AG09309 (cell line): ENCODE data around the gene BORCS5.

Experiments
- DNase-seq: peaks from one replicate; pipeline ENCODE4 v3.0.0-alpha.2; 2010; ENCODE audit warnings: low read depth
- H3K4me3 ChIP-seq: 2 replicates; pipeline ENCODE4 v1.5.1; 2011; ENCODE audit warnings: mild to moderate bottlenecking, low read depth, low read length, moderate library complexity; ENCODE audit not compliant: control insufficient read depth
- CTCF ChIP-seq: IDR thresholded peaks from 2 replicates; pipeline ENCODE4 v1.5.1; 2011; ENCODE audit warnings: mild to moderate bottlenecking, low read depth, low read length, inconsistent platforms; ENCODE audit not compliant: insufficient read depth, control insufficient read depth; ENCODE audit errors: missing control alignments

The BORCS5 gene

DNA sequence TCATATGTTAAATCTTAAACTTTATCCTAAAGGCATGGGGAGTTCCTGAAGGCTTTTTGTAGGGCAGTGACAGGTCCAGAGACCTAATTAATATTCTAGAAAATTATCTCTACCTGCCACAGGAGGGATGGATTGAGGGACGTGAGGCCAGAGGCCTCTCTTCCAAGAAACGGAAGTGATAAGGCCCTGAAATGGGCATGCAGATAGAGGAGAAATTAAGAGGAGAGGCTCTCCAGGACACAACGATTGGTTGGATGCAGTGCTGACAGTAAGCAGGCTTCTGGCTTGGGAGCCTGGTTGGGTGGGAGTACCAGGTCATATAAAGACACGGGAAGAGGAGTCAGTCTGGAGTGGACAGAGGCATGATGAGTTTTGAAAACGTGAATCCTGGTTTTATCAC is 3.1 kb upstream of the BORCS5 start:
- no peak for TF ChIP-seq CTCF
- DNase-seq = no peak
- H3K4me3 ChIP-seq = no peak overlapping the region

DNA sequence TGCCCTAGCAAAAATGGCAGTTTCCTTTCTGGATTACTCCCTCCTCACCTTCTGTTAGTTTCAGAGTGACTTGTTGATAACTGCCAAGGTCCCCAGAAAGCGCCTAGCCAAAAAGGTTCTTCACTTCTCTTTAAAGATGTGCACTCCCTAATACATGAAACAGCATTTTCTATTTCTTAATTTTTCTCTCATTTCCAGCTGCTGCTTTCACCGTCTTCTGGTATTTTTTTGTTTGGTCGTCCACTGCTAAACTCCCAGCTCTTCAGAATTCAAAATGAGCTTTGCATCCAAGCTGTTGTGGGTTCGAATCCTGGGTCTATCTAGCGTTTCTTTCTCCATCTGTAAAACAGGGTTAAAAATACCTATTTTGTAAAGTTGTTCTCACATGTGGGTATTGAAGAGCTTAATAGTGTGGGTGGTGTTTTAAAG is 397 bp upstream of the BORCS5 start:
- peak overlapping the region; percentile 80 for H3K4me3 ChIP-seq
- TF ChIP-seq CTCF = no peak
- no peak for DNase-seq

DNA sequence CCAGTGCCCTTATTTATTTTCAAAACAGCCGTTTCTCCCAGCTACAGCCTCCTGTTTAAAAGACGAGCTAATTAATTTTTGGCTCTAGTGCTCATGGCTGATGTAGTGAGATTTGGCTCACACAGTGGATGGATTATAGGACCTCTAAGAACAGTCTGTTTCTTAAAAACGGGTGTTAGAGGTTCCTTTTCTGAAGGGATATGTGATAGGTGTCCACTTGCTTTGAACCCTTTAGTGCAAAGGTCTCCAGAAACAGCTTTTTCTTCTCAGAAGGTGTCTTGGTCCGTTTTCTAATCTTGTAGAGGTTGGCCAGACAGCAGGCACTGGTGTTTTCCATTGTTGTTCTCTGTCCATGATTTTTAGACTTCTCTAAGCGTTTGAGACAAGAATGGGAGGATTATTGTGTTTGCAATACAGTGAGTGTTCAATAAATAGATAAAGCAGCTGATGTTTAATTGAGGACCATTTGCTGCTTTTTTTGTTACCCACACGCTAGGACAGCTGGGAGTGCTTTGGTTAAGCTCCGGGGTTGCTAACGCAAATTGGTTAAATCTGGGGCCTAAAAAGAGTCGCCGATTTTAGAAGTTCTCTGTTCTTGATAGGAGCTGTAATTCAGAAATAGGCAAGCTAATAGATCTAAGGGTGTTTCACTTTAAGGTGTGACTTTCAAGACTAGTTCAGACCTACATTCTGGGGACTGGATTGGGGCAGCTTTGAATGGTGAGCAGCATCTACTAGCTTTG is 1.0 kb downstream of the BORCS5 start:
- no peak for TF ChIP-seq CTCF
- peak overlapping the region; percentile 80 for H3K4me3 ChIP-seq
- DNase-seq = no peak

DNA sequence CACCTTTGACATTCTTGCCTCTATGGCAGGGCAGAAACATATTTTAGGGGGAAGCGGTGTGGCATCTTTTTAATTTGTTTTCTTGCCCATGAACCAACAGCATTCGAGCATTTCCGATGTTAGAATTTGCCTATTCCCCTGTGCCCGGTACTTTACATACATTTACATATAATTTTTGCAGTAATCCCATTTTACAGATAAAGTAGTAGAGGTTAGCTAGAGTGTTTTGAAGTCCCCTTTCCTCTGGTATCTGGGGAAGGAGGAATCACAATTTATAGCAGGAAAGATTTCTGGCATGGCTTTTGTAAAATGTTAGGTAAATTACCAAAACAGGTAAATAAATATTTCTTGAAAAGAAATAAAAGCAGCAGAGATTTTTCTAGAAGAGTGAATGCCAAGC is 1.6 kb downstream of the BORCS5 start:
- TF ChIP-seq CTCF = no peak
- H3K4me3 ChIP-seq = peak overlapping the region; percentile 8; the same call in 1 of the 2 replicates
- DNase-seq = no peak

- no peak for DNase-seq
- no peak for TF ChIP-seq CTCF
- no peak overlapping the region for H3K4me3 ChIP-seq
Measured at GRCh38 chr12:12364787-12365445, 8.0 kb downstream of the BORCS5 start.

DNA sequence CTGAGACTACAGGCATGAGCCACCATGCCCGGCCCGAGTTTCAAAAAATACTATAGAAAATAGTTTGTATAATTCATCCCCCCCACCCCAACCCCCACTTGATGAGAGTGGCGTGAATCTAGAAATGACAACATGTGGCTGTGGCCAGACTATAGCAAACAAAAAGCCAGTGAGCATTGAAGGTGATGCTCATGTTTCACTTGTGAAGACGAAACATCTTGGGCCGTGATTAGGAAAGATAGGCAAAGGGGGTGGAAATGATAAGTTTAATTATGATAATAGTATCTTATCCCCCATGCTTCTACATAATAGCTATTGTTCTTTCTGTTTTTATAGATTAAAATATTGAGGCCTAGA is 8.5 kb downstream of the BORCS5 start:
- no peak for TF ChIP-seq CTCF
- DNase-seq = no peak
- H3K4me3 ChIP-seq = no peak overlapping the region
